Mucosa of rectum (tissue), 2 donors: ENCODE results near the gene CCDC12.

Experiments
- H3K27ac ChIP-seq, 2 donors: one replicate each; pipeline ENCODE4 v1.7.0; 2013; ENCODE audit warnings: inconsistent platforms in 2 of 2, low read depth in 2 of 2, low read length in 2 of 2
- H3K27me3 ChIP-seq, 2 donors: one replicate each; pipeline ENCODE4 v1.7.0; 2013; ENCODE audit warnings: low read length in 2 of 2; ENCODE audit not compliant: control insufficient read depth in 2 of 2, insufficient read depth in 2 of 2
- H3K36me3 ChIP-seq, 2 donors: one replicate each; pipeline ENCODE4 v1.7.0; 2013; ENCODE audit warnings: low read length in 2 of 2; ENCODE audit not compliant: control insufficient read depth in 2 of 2, insufficient read depth in 2 of 2
- H3K4me1 ChIP-seq, 2 donors: one replicate each; pipeline ENCODE4 v1.7.0; 2013; ENCODE audit warnings: low read length in 2 of 2, mild to moderate bottlenecking in 1 of 2; ENCODE audit not compliant: control insufficient read depth in 2 of 2, insufficient read depth in 2 of 2
- H3K4me3 ChIP-seq, 2 donors: one replicate each; pipeline ENCODE4 v1.7.0; 2013; ENCODE audit warnings: low read length in 2 of 2
- H3K9ac ChIP-seq, 2 donors: one replicate each; pipeline ENCODE4 v1.7.0; 2013; ENCODE audit warnings: low read length in 2 of 2, low read depth in 1 of 2, mild to moderate bottlenecking in 1 of 2
- H3K9me3 ChIP-seq, 2 donors: one replicate each; pipeline ENCODE4 v1.7.0; 2013; ENCODE audit warnings: low read length in 2 of 2; ENCODE audit not compliant: control insufficient read depth in 2 of 2
- donor health status: healthy.
- donor health status: Normal muscosa, but diverticular disease.

CCDC12 gene

GRCh38 chr3:47002171-47003055 is 25.9 kb upstream of the CCDC12 start:
- Histone ChIP-seq H3K9me3 (no peaks in the 10 kb centered on the region), H3K27ac (no peak overlapping the region), H3K9ac (no peak overlapping the region), H3K4me1 (no peaks in the 10 kb centered on the region), H3K4me3 (no peak overlapping the region), H3K36me3 (peaks cover 57 to 80% of the 10 kb centered on the region in 2 donors), H3K27me3 (no peaks in the 10 kb centered on the region)

DNA sequence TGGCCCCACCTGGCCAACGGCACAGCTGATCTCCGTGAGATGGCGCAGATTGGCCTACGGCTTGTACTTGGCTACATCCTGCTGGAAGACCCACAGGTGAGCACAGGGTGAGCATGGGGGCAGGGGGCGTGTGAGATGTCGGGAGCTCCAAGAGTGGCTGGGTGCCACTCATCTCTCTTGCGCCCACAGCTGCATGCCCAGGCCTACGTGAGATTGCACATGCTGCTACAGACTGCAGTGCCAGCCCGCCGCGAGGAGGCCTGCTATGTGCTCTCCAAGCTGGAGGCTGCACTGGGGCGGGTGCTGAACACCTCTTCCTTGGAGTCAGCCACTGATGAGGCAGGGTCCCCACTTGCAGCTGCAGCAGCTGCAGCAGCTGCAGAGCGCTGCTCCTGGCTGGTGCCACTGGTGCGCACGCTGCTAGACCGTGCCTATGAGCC is 25.2 kb upstream of the CCDC12 start:
- Histone ChIP-seq H3K4me3 (no peak overlapping the region), H3K4me1 (no peaks in the 10 kb centered on the region), H3K27me3 (no peaks in the 10 kb centered on the region), H3K9me3 (no peaks in the 10 kb centered on the region), H3K27ac (no peak overlapping the region), H3K9ac (no peak overlapping the region), H3K36me3 (peaks cover 52 to 77% of the 10 kb centered on the region in 2 donors)

- no peak overlapping the region for H3K4me3 ChIP-seq
- no peaks in the 10 kb centered on the region for H3K9me3 ChIP-seq
- H3K27ac ChIP-seq: no peak overlapping the region
- peaks cover 45 to 71% of the 10 kb centered on the region in 2 donors for H3K36me3 ChIP-seq
- no peak overlapping the region for H3K9ac ChIP-seq
- no peaks in the 10 kb centered on the region for H3K4me1 ChIP-seq
- H3K27me3 ChIP-seq: no peaks in the 10 kb centered on the region
These were observed 24.6 kb upstream of the CCDC12 start for GRCh38 chr3:47000922-47001730.

DNA sequence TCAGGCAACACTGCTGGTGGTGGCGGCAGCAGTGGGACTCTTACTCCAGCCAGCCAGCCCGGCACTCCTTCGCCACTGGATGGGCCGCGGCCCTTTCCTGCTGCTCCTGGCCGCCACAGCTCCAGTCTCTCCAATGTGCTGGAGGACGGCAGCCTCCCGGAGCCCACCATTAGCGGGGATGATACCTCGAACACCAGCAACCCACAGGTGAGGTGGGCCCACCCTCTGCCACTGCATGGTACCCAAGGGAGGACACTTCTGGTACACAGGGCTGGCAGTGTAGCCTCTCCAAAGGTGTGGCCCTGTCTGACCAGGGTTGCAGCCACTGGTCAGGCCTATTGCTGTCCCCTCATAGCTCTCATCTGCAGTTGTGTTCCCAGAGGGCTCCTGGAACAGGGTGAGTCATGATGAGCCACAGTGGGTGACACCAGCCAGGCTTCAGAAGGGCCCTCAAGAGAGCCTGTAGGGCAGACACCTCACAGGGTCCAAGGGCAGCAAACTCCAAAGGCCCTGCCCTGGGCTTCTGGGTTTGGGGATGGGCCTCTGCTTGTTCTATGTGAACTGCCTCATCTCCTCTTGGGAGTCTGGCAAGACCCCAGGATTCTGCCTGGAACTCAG is 23.8 kb upstream of the CCDC12 start:
- no peak overlapping the region for H3K9ac ChIP-seq
- H3K4me1 ChIP-seq: no peaks in the 10 kb centered on the region
- no peak overlapping the region for H3K4me3 ChIP-seq
- H3K27me3 ChIP-seq: no peaks in the 10 kb centered on the region
- H3K27ac ChIP-seq: no peak overlapping the region
- no peaks in the 10 kb centered on the region for H3K9me3 ChIP-seq
- peaks cover 41 to 70% of the 10 kb centered on the region in 2 donors for H3K36me3 ChIP-seq

DNA sequence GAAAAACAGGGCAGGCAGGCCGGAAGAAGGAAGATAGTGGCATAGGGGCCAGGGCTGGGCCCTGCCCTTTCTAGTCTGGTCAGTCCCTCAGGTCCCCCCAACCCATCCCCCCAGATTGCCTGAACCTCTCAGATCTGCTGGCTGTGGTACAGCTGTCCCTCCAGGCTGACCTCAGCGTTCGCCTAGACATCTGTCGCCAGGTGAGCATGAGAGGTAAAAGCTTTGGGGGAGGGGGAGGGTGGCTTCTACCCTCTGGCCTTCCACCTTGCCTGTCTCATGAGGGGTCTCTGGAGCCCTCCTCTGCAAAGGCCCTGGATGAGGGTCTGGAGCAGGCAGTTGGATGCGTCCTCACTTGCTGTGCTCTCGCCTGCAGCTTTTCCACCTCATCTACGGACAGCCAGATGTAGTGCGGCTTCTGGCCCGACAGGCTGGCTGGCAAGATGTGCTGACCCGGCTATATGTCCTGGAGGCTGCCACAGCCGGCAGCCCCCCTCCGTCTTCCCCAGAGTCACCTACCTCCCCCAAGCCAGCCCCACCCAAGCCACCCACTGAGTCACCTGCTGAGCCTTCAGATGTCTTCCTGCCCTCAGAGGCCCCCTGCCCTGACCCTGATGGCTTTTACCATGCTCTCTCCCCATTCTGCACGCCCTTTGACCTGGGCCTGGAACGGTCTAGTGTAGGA is 23.1 kb upstream of the CCDC12 start:
- no peaks in the 10 kb centered on the region for H3K27me3 ChIP-seq
- H3K4me1 ChIP-seq: no peaks in the 10 kb centered on the region
- peaks cover 38 to 69% of the 10 kb centered on the region in 2 donors for H3K36me3 ChIP-seq
- H3K9me3 ChIP-seq: no peaks in the 10 kb centered on the region
- no peak overlapping the region for H3K27ac ChIP-seq
- H3K4me3 ChIP-seq: no peak overlapping the region
- no peak overlapping the region for H3K9ac ChIP-seq

DNA sequence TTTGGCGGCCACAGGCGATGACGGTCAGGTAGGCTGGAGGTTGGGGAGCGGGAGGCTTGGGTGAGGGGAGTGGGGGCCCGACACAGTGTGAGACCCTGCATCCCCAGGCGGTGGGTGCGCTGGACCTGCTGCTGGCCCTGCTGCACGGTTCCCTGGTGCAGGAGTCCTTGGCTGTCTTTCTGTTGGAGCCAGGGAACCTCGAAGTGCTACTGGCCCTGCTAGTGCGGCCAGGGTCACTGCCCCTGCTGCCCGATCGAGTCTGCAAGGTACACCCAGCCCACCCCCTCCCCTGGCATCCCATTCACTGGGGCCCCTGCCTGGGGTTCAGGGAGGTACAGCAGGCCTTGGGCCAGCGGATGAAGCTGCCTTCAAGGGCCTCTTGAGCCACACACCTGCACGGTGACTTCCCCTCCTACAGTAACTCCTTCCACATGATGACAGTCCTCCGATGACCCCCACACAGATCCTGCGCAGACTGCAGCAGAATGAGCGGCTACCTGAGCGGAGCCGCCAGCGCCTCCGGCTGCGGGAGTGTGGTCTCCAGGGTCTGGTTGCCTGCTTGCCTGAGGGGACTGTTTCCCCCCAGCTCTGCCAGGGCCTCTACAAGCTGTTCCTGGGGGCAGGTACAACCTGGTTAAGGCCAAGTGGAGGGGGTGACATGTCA is 22.4 kb upstream of the CCDC12 start:
- no peaks in the 10 kb centered on the region for H3K27me3 ChIP-seq
- H3K9ac ChIP-seq: no peak overlapping the region
- no peaks in the 10 kb centered on the region for H3K9me3 ChIP-seq
- no peak overlapping the region for H3K27ac ChIP-seq
- H3K36me3 ChIP-seq: peaks cover 39 to 70% of the 10 kb centered on the region in 2 donors
- no peak overlapping the region for H3K4me3 ChIP-seq
- no peaks in the 10 kb centered on the region for H3K4me1 ChIP-seq

- no peaks in the 10 kb centered on the region for H3K9me3 ChIP-seq
- H3K27ac ChIP-seq: no peak overlapping the region
- peaks cover 41 to 69% of the 10 kb centered on the region in 2 donors for H3K36me3 ChIP-seq
- no peak overlapping the region for H3K4me3 ChIP-seq
- H3K4me1 ChIP-seq: no peaks in the 10 kb centered on the region
- H3K27me3 ChIP-seq: no peaks in the 10 kb centered on the region
- no peak overlapping the region for H3K9ac ChIP-seq
These were observed 21.7 kb upstream of the CCDC12 start for GRCh38 chr3:46998121-46998851.

GRCh38 chr3:46997453-46998091 is 21.0 kb upstream of the CCDC12 start:
- Histone ChIP-seq H3K4me3 (no peak overlapping the region), H3K9me3 (no peaks in the 10 kb centered on the region), H3K4me1 (no peaks in the 10 kb centered on the region), H3K27me3 (no peaks in the 10 kb centered on the region), H3K27ac (no peak overlapping the region), H3K9ac (no peak overlapping the region), H3K36me3 (peaks cover 36 to 64% of the 10 kb centered on the region in 2 donors)
